H1 (cell line): ENCODE data around the gene HTR3E.

Experiments
- BACH1 ChIP-seq: IDR thresholded peaks from 2 replicates; pipeline ENCODE4 v1.6.1; 2012; ENCODE audit warnings: low read length, improper control_type of control experiment
- EZH2 ChIP-seq: fragments of 200-600 bp; sonication (generic); IDR thresholded peaks from 2 replicates; pipeline ENCODE4 v1.7.1; 2012; ENCODE audit warnings: low read depth, mild to moderate bottlenecking, moderate library complexity, low read length, inconsistent platforms; ENCODE audit not compliant: severe bottlenecking
- POLR2A ChIP-seq, 2 experiments: IDR thresholded peaks; 1 replicate in 1 of 2; 2 replicates in 1 of 2; pipeline ENCODE4 v1.6.1; 2011; ENCODE audit warnings: low read depth in 2 of 2, low read length in 2 of 2, mild to moderate bottlenecking in 2 of 2; ENCODE audit errors: control extremely low read depth in 1 of 2
- RAD21 ChIP-seq, 2 experiments: IDR thresholded peaks in 1 of 2; conservative IDR thresholded peaks in 1 of 2; 2 replicates each; pipeline ENCODE4 v1.6.1; 2011; ENCODE audit warnings: low read depth in 2 of 2, low read length in 2 of 2, improper control_type of control experiment in 1 of 2, inconsistent platforms in 1 of 2, mild to moderate bottlenecking in 1 of 2, moderate library complexity in 1 of 2
- SIN3A ChIP-seq, 2 experiments: IDR thresholded peaks in 1 of 2; conservative IDR thresholded peaks in 1 of 2; 2 replicates each; pipeline ENCODE4 v1.6.1; 2011 to 2012; ENCODE audit warnings: low read length in 2 of 2, improper control_type of control experiment in 1 of 2, low read depth in 1 of 2, mild to moderate bottlenecking in 1 of 2
- SP1 ChIP-seq: IDR thresholded peaks from 2 replicates; pipeline ENCODE4 v1.6.1; 2011; ENCODE audit warnings: low read depth, low read length
- ZNF274 ChIP-seq: IDR thresholded peaks from 2 replicates; pipeline ENCODE4 v1.7.0; 2012; ENCODE audit warnings: low read length, borderline replicate concordance; ENCODE audit errors: extremely low read depth
- TF ChIP-seq, protein P1 (sequence below), 3 experiments: IDR thresholded peaks; 1 replicate in 2 of 3; 2 replicates in 1 of 3; pipeline versions ENCODE4 v1.5.1 to v1.6.1; 2011; ENCODE audit warnings: low read length in 3 of 3, mild to moderate bottlenecking in 3 of 3, inconsistent platforms in 2 of 3, low read depth in 1 of 3, moderate library complexity in 1 of 3; ENCODE audit not compliant: insufficient read depth in 1 of 3; ENCODE audit errors: control extremely low read depth in 1 of 3
- TF ChIP-seq, protein P2 (sequence below): IDR thresholded peaks from 2 replicates; pipeline ENCODE4 v1.6.1; 2012; ENCODE audit warnings: low read length, inconsistent platforms

GRCh38 chr3:184154885-184155643, 58.2 kb downstream of the HTR3E start, which contains the start of gene DVL3:
- TF ChIP-seq SIN3A (conservative IDR thresholded peaks at IDR 0.05 in 1 of 2, IDR thresholded peaks at IDR 0.05 in 1 of 2; ENCODE audit: low read depth in 1 of 2, low read length in 2 of 2) (no peak; a peak in 1 of 4 replicates), SP1 (no peak), POLR2A (IDR thresholded peaks at IDR 0.05; ENCODE audit: control extremely low read depth in 1 of 2, low read depth in 2 of 2, low read length in 2 of 2) (peak in 1 of 2 experiments; percentile 57; a peak in 2 of 3 replicates), BACH1 (no peak), ZNF274 (no peak), EZH2 (no peak), RAD21 (IDR thresholded peaks at IDR 0.05 in 1 of 2, conservative IDR thresholded peaks at IDR 0.05 in 1 of 2; ENCODE audit: low read depth in 2 of 2, low read length in 2 of 2) (no peak)
- TF ChIP-seq, protein P1, sequence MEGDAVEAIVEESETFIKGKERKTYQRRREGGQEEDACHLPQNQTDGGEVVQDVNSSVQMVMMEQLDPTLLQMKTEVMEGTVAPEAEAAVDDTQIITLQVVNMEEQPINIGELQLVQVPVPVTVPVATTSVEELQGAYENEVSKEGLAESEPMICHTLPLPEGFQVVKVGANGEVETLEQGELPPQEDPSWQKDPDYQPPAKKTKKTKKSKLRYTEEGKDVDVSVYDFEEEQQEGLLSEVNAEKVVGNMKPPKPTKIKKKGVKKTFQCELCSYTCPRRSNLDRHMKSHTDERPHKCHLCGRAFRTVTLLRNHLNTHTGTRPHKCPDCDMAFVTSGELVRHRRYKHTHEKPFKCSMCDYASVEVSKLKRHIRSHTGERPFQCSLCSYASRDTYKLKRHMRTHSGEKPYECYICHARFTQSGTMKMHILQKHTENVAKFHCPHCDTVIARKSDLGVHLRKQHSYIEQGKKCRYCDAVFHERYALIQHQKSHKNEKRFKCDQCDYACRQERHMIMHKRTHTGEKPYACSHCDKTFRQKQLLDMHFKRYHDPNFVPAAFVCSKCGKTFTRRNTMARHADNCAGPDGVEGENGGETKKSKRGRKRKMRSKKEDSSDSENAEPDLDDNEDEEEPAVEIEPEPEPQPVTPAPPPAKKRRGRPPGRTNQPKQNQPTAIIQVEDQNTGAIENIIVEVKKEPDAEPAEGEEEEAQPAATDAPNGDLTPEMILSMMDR (IDR thresholded peaks at IDR 0.05; ENCODE audit: control extremely low read depth in 1 of 3, insufficient read depth in 1 of 3, low read depth in 1 of 3, low read length in 3 of 3), result no peak
- TF ChIP-seq, protein P2, sequence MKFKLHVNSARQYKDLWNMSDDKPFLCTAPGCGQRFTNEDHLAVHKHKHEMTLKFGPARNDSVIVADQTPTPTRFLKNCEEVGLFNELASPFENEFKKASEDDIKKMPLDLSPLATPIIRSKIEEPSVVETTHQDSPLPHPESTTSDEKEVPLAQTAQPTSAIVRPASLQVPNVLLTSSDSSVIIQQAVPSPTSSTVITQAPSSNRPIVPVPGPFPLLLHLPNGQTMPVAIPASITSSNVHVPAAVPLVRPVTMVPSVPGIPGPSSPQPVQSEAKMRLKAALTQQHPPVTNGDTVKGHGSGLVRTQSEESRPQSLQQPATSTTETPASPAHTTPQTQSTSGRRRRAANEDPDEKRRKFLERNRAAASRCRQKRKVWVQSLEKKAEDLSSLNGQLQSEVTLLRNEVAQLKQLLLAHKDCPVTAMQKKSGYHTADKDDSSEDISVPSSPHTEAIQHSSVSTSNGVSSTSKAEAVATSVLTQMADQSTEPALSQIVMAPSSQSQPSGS, result no peak
